Astrocyte of the cerebellum (primary cell): Measurements from ENCODE around the gene ZNF275.
"Not testable (repeated sequence)": the region's sequence is repeated elsewhere in the genome, so short reads cannot be mapped to it uniquely, and the experiment has no call there.

Source experiments
- DNase-seq: peaks from one replicate; pipeline ENCODE4 v3.0.0-alpha.2; 2011; ENCODE audit warnings: low read depth
- H3K4me3 ChIP-seq: 2 replicates; pipeline ENCODE4 v1.5.1; 2011; ENCODE audit warnings: mild to moderate bottlenecking, low read depth, low read length, moderate library complexity
- CTCF ChIP-seq: IDR thresholded peaks from 2 replicates; pipeline ENCODE4 v1.5.1; 2012; ENCODE audit warnings: low read length, low read depth, moderate library complexity, mild to moderate bottlenecking; ENCODE audit errors: missing control alignments
- in situ Hi-C: cut with HindIII; loops from 2 replicates; pipeline ENCODE4 v1.10.0; 2017; ENCODE audit warnings: low sequenced_read_pairs

Gene ZNF275

GRCh38 chrX:153312041-153312440 lies 21.9 kb upstream of the ZNF275 start:
- TF ChIP-seq CTCF: no peak
- in situ Hi-C loops: no loop called here
- H3K4me3 ChIP-seq: no peak overlapping the region
- no peak for DNase-seq

GRCh38 chrX:153312842-153313241 lies 21.1 kb upstream of the ZNF275 start:
- no peak for TF ChIP-seq CTCF
- H3K4me3 ChIP-seq: no peak overlapping the region
- DNase-seq: no peak
- in situ Hi-C loops: no loop called here

- H3K4me3 ChIP-seq: no peak overlapping the region
- in situ Hi-C loops: no loop called here
- no peak for TF ChIP-seq CTCF
- no peak for DNase-seq
These were observed 16.6 kb upstream of the ZNF275 start for GRCh38 chrX:153317306-153317705.

GRCh38 chrX:153317996-153318722 lies 15.8 kb upstream of the ZNF275 start:
- no peak for DNase-seq

GRCh38 chrX:153318811-153319210 lies 15.1 kb upstream of the ZNF275 start:
- in situ Hi-C loops: no loop called here
- H3K4me3 ChIP-seq: no peak overlapping the region
- DNase-seq: no peak
- no peak for TF ChIP-seq CTCF

More at GRCh38 chrX:153317996-153318722, 15.8 kb upstream of the ZNF275 start:
- no peak for TF ChIP-seq CTCF
- in situ Hi-C loops: no loop called here
- H3K4me3 ChIP-seq: no peak overlapping the region

- DNase-seq: no peak
These were observed 14.5 kb upstream of the ZNF275 start for GRCh38 chrX:153319295-153320046.

GRCh38 chrX:153320047-153320443 lies 13.9 kb upstream of the ZNF275 start:
- H3K4me3 ChIP-seq, DNase-seq, in situ Hi-C loops: not testable (repeated sequence)

More at GRCh38 chrX:153319295-153320046, 14.5 kb upstream of the ZNF275 start:
- in situ Hi-C loops: no loop called here
- H3K4me3 ChIP-seq: no peak overlapping the region
- TF ChIP-seq CTCF: no peak
